Esophagus mucosa (tissue), 1 donor: ENCODE measurements around the gene CELF5. TPM values are rescaled to one million over a fixed set of nuclear protein-coding genes. Genes with fewer than 3 reads are reported as not detected.
A peak's percentile ranks its signal among the peaks of the same experiment; 100 is the strongest.
"Not testable (repeated sequence)": the region's sequence is repeated elsewhere in the genome, so short reads cannot be mapped to it uniquely, and the experiment has no call there.

ENCODE experiments used
- ATAC-seq: fragments of 200-7000 bp; cut with Tn5 transposase; one replicate; pipeline ENCODE4 v1.9.1; 2020
- total RNA-seq: library from RNA; stranded (reverse); gene quantifications from one replicate; pipeline ENCODE4 v1.2.4, GENCODE V29; 2023
- donor health status: DM: yes; HTN: yes; CAD: no.

CELF5 gene
- total RNA-seq, 1 donor from 2014 or later = not detected

GRCh38 chr19:3275583-3276340 is 51.3 kb downstream of the CELF5 start:
- peak; percentile 77 for ATAC-seq

- ATAC-seq = peak; percentile 55
Observed at GRCh38 chr19:3276341-3276799, 51.9 kb downstream of the CELF5 start.

GRCh38 chr19:3277649-3278048 is 53.2 kb downstream of the CELF5 start:
- no peak for ATAC-seq

GRCh38 chr19:3278294-3278693 is 53.8 kb downstream of the CELF5 start:
- no peak for ATAC-seq

GRCh38 chr19:3278749-3279148 is 54.3 kb downstream of the CELF5 start:
- no peak for ATAC-seq

GRCh38 chr19:3279306-3279705 is 54.8 kb downstream of the CELF5 start:
- no peak for ATAC-seq

- no peak for ATAC-seq
Observed at GRCh38 chr19:3281026-3281425, 56.6 kb downstream of the CELF5 start.

GRCh38 chr19:3282155-3282554 is 57.7 kb downstream of the CELF5 start:
- no peak for ATAC-seq

GRCh38 chr19:3282564-3282963 is 58.1 kb downstream of the CELF5 start:
- ATAC-seq = no peak

- no peak for ATAC-seq
Observed at GRCh38 chr19:3283246-3283751, 58.8 kb downstream of the CELF5 start.

GRCh38 chr19:3283886-3284657 is 59.6 kb downstream of the CELF5 start:
- ATAC-seq = no peak

GRCh38 chr19:3284759-3285646 is 60.5 kb downstream of the CELF5 start:
- ATAC-seq = peak; percentile 64

GRCh38 chr19:3285647-3286176 is 61.3 kb downstream of the CELF5 start:
- peak; percentile 35 for ATAC-seq

GRCh38 chr19:3287814-3288213 is 63.4 kb downstream of the CELF5 start:
- ATAC-seq = no peak

GRCh38 chr19:3288437-3288836 is 64.0 kb downstream of the CELF5 start:
- ATAC-seq = not testable (repeated sequence)

GRCh38 chr19:3289971-3290569 is 65.6 kb downstream of the CELF5 start:
- no peak for ATAC-seq

GRCh38 chr19:3290858-3291257 is 66.4 kb downstream of the CELF5 start:
- ATAC-seq = not testable (repeated sequence)

GRCh38 chr19:3291644-3292043 is 67.2 kb downstream of the CELF5 start:
- ATAC-seq = no peak

GRCh38 chr19:3292958-3293529 is 68.6 kb downstream of the CELF5 start:
- no peak for ATAC-seq

- no peak for ATAC-seq
Observed at GRCh38 chr19:3293560-3293959, 69.1 kb downstream of the CELF5 start.

GRCh38 chr19:3294080-3294850 is 69.8 kb downstream of the CELF5 start:
- no peak for ATAC-seq
